Right cardiac atrium (tissue), 5 donors: ENCODE data around the gene LIF. TPM values are rescaled to one million over a fixed set of nuclear protein-coding genes. Genes with fewer than 3 reads are reported as not detected.

Source experiments
- ATAC-seq, 2 donors: fragments of 200-7000 bp; cut with Tn5 transposase; one replicate each; pipeline versions ENCODE4 v1.8.0 to v1.9.1; 2020; ENCODE audit warnings: moderate library complexity in 2 of 2, mild to moderate bottlenecking in 1 of 2
- DNase-seq, 3 donors: peaks; one replicate each; pipeline ENCODE4 v3.0.0-alpha.2; 2020
- H3K27ac ChIP-seq: one replicate; pipeline ENCODE4 v1.5.1; 2013; ENCODE audit warnings: mild to moderate bottlenecking, low read length, control low read depth, moderate library complexity
- H3K27me3 ChIP-seq: one replicate; pipeline ENCODE4 v1.6.1; 2013; ENCODE audit not compliant: control insufficient read depth, insufficient read depth
- H3K4me1 ChIP-seq: one replicate; pipeline ENCODE4 v1.6.1; 2013; ENCODE audit warnings: low read length; ENCODE audit not compliant: control insufficient read depth, insufficient read depth
- H3K4me3 ChIP-seq: one replicate; pipeline ENCODE4 v1.5.1; 2013; ENCODE audit warnings: low read length, control low read depth
- H3K9me3 ChIP-seq: one replicate; pipeline ENCODE4 v1.6.1; 2013; ENCODE audit warnings: low read length; ENCODE audit not compliant: control insufficient read depth
- WGBS: extraction: QIAGEN DNeasy Blood & Tissue Kit; methylation state at CpG from one replicate; pipeline ENCODE4 v1.1.7; 2013; 5-methylcytosine and 5-hydroxymethylcytosine counted together
- intact Hi-C, 4 donors: fragments of 100-400 bp; cut with DNase I; formaldehyde crosslinking; loops; one replicate each; pipeline versions ENCODE4 v1.11.0 to v1.14.0; 2022 to 2023
- polyA plus RNA-seq: library from polyadenylated mRNA; stranded (reverse); fragments of 200-250 nt; gene quantifications from one replicate; pipeline ENCODE4 v1.2.3, GENCODE V29; 2013
- total RNA-seq, 4 donors: library from RNA; stranded (reverse); fragmentation: NEBNext Ultra II Directional; extraction: Animal tissue kit (Norgen Biotek cat#: 25700); gene quantifications; one replicate each; pipeline ENCODE4 v1.2.1, GENCODE V29; 2021
- donor health status: healthy with polysubstance abuse.
- donor health status: DM: no; HTN: yes; CAD: no.
- donor health status: DM: no; HTN: no; CAD: no.
- donor health status: DM: no; HTN: yes; CAD: no; lungs with severe emphysema.
- donor health status: DM: yes; HTN: yes; CAD: no.

The LIF gene
- total and polyA plus RNA-seq, 5 donors, result 0.09 to 3.7 (median 0.54) TPM

- intact Hi-C loops, result no loop called here
- ATAC-seq (no peak), DNase-seq (peak in 1 of 3 donors; percentile 64)
- no peaks in the 10 kb centered on the region for H3K9me3 ChIP-seq
- no peak overlapping the region for H3K27ac ChIP-seq
- H3K4me1 ChIP-seq, result no peaks in the 10 kb centered on the region
- no peaks in the 10 kb centered on the region for H3K27me3 ChIP-seq
- no peak overlapping the region for H3K4me3 ChIP-seq
- WGBS, result 85% methylated on average over 9 of the region's 9 CpGs
These were observed 37.6 kb upstream of the LIF start for GRCh38 chr22:30284172-30284571.

GRCh38 chr22:30283342-30283741 is 36.8 kb upstream of the LIF start:
- no peak overlapping the region for H3K4me3 ChIP-seq
- no peaks in the 10 kb centered on the region for H3K4me1 ChIP-seq
- H3K27me3 ChIP-seq, result no peaks in the 10 kb centered on the region
- no peak overlapping the region for H3K27ac ChIP-seq
- DNase-seq (peak in 1 of 3 donors; percentile 23), ATAC-seq (no peak)
- WGBS, result 85% methylated on average over 4 of the region's 4 CpGs
- intact Hi-C loops, result no loop called here
- no peaks in the 10 kb centered on the region for H3K9me3 ChIP-seq

GRCh38 chr22:30282616-30283046 is 36.1 kb upstream of the LIF start:
- DNase-seq (no peak), ATAC-seq (no peak)
- H3K4me1 ChIP-seq, result peaks cover 5% of the 10 kb centered on the region
- intact Hi-C loops, result no loop called here
- H3K27me3 ChIP-seq, result no peaks in the 10 kb centered on the region
- H3K4me3 ChIP-seq, result no peak overlapping the region
- H3K27ac ChIP-seq, result no peak overlapping the region
- H3K9me3 ChIP-seq, result no peaks in the 10 kb centered on the region
- WGBS, result 67% methylated on average over 7 of the region's 7 CpGs

GRCh38 chr22:30280505-30280904 is 33.9 kb upstream of the LIF start:
- WGBS, result 80% methylated on average over 8 of the region's 8 CpGs
- H3K9me3 ChIP-seq, result no peaks in the 10 kb centered on the region
- DNase-seq, result no peak
- no peak overlapping the region for H3K27ac ChIP-seq
- ATAC-seq, result no peak
- H3K27me3 ChIP-seq, result no peaks in the 10 kb centered on the region
- H3K4me3 ChIP-seq, result no peak overlapping the region
- intact Hi-C loops, result no loop called here
- H3K4me1 ChIP-seq, result peaks cover 5% of the 10 kb centered on the region

GRCh38 chr22:30279932-30280331 is 33.4 kb upstream of the LIF start:
- H3K27me3 ChIP-seq, result no peaks in the 10 kb centered on the region
- ATAC-seq (no peak), DNase-seq (no peak)
- H3K9me3 ChIP-seq, result no peaks in the 10 kb centered on the region
- H3K4me1 ChIP-seq, result peaks cover 5% of the 10 kb centered on the region
- no peak overlapping the region for H3K4me3 ChIP-seq
- 92% methylated on average over 5 of the region's 5 CpGs for WGBS
- H3K27ac ChIP-seq, result no peak overlapping the region
- intact Hi-C loops, result no loop called here

- intact Hi-C loops, result no loop called here
- H3K27ac ChIP-seq, result no peak overlapping the region
- no peak overlapping the region for H3K4me3 ChIP-seq
- WGBS, result 59% methylated on average over 16 of the region's 16 CpGs
- H3K9me3 ChIP-seq, result no peaks in the 10 kb centered on the region
- H3K27me3 ChIP-seq, result no peaks in the 10 kb centered on the region
- ATAC-seq, result peak; percentile 8 to 29
- peak; percentile 70 to 86 (median 81) for DNase-seq
- peaks cover 5% of the 10 kb centered on the region for H3K4me1 ChIP-seq
These were observed 32.7 kb upstream of the LIF start for GRCh38 chr22:30279046-30279788.

- WGBS, result 35% methylated on average over 14 of the region's 14 CpGs
- peak; percentile 62 to 82 (median 81) for DNase-seq
- no peaks in the 10 kb centered on the region for H3K27me3 ChIP-seq
- H3K9me3 ChIP-seq, result no peaks in the 10 kb centered on the region
- H3K27ac ChIP-seq, result peak overlapping the region; percentile 22
- peak; percentile 74 to 85 for ATAC-seq
- intact Hi-C loops, result no loop called here
- peaks cover 5% of the 10 kb centered on the region for H3K4me1 ChIP-seq
- no peak overlapping the region for H3K4me3 ChIP-seq
These were observed 31.2 kb upstream of the LIF start for GRCh38 chr22:30277547-30278344.

- DNase-seq, result no peak
- H3K9me3 ChIP-seq, result no peaks in the 10 kb centered on the region
- ATAC-seq, result no peak
- H3K4me3 ChIP-seq, result no peak overlapping the region
- WGBS, result 71% methylated on average over 8 of the region's 8 CpGs
- no peaks in the 10 kb centered on the region for H3K27me3 ChIP-seq
- no peak overlapping the region for H3K27ac ChIP-seq
- H3K4me1 ChIP-seq, result peaks cover 5% of the 10 kb centered on the region
- intact Hi-C loops, result no loop called here
These were observed 29.5 kb upstream of the LIF start for GRCh38 chr22:30276039-30276438.

GRCh38 chr22:30275625-30276024 is 29.1 kb upstream of the LIF start:
- intact Hi-C loops, result no loop called here
- Histone ChIP-seq H3K4me1 (peaks cover 5% of the 10 kb centered on the region), H3K9me3 (no peaks in the 10 kb centered on the region), H3K27ac (no peak overlapping the region), H3K4me3 (no peak overlapping the region), H3K27me3 (no peaks in the 10 kb centered on the region)
- DNase-seq (no peak), ATAC-seq (no peak)
- 69% methylated on average over 8 of the region's 8 CpGs for WGBS

GRCh38 chr22:30274437-30274812 is 27.9 kb upstream of the LIF start:
- no peaks in the 10 kb centered on the region for H3K9me3 ChIP-seq
- intact Hi-C loops, result no loop called here
- no peaks in the 10 kb centered on the region for H3K27me3 ChIP-seq
- ATAC-seq (no peak), DNase-seq (no peak)
- peaks cover 5% of the 10 kb centered on the region for H3K4me1 ChIP-seq
- WGBS, result 88% methylated on average over 9 of the region's 9 CpGs
- no peak overlapping the region for H3K27ac ChIP-seq
- H3K4me3 ChIP-seq, result no peak overlapping the region

- intact Hi-C loops, result no loop called here
- Histone ChIP-seq H3K9me3 (no peaks in the 10 kb centered on the region), H3K4me1 (peaks cover 5% of the 10 kb centered on the region), H3K27me3 (no peaks in the 10 kb centered on the region), H3K4me3 (no peak overlapping the region), H3K27ac (no peak overlapping the region)
- DNase-seq, result no peak
- ATAC-seq, result peak in 1 of 2 donors; percentile 4
- 63% methylated on average over 10 of the region's 10 CpGs for WGBS
These were observed 27.3 kb upstream of the LIF start for GRCh38 chr22:30273711-30274436.
